ENCODE data around the gene ZNF385A. TPM values are rescaled to one million over a fixed set of nuclear protein-coding genes. Genes with fewer than 3 reads are reported as not detected.

The ZNF385A gene
- total and polyA plus RNA-seq, 4 donors, result 5.0 to 40.8 (median 22.6) TPM

DNA sequence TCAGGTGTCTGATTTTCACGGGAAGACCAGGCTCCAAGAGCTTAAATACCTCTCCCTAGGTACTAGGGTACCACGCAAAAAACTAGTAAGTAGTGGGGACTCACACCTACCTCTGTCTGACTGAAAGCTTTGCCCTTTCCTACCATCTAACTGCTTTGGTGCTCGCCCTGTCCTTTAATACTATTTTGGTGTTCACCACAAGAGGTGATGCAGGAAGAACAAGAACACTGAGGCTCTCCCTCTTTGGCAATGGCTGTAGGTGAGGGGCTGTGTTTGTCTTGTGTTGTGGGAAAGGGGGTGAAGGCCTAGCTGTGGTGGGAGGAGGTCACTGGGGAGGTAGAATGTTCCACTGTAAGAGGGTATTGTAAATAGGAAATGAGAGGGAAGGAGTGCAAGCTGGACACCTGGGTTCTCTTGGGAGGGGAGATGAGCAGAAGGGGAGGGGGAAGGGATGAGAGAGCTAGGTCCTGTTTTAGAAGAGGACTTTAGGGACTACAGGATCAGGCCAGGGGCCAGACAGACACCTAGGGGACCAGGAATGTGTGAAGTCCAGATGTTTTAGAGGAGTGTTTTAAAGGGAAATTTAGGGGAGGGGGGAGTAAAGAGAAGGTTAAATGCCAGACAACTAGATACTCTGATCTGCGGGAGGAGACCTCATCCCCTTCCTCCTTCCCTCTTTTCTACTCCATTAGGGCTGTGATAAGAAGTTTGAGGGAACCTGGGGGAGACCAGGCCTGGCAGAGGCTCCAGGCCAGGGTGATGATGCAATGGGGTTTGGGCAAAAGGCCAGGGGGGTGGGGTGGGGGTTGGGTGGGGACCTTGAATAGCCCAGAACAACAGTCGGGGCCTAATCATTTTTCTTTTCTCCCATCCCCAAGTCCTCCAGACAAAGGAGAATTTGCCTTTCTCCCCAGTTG, 32.4 kb upstream of the ZNF385A start:
- Histone ChIP-seq H3K27me3 (ENCODE audit: control insufficient read depth, insufficient read depth, low read length) (peaks cover 22% of the 10 kb centered on the region), H3K9me3 (ENCODE audit: control insufficient read depth, insufficient read depth, low read length) (no peaks in the 10 kb centered on the region), H3K36me3 (ENCODE audit: control insufficient read depth, insufficient read depth, low read length) (no peaks in the 10 kb centered on the region), H3K27ac (ENCODE audit: low read depth, low read length) (no peak overlapping the region), H3K4me3 (ENCODE audit: low read depth, low read length) (no peak overlapping the region), H3K4me1 (ENCODE audit: control insufficient read depth, insufficient read depth, low read length) (peaks cover 37% of the 10 kb centered on the region)
- no CpG with 5 or more reads among the region's 5 CpGs for WGBS (ENCODE audit: insufficient coverage)
- DNase-seq (ENCODE audit: low read depth in 4 of 6, low spot score in 6 of 6), result no peak

DNA sequence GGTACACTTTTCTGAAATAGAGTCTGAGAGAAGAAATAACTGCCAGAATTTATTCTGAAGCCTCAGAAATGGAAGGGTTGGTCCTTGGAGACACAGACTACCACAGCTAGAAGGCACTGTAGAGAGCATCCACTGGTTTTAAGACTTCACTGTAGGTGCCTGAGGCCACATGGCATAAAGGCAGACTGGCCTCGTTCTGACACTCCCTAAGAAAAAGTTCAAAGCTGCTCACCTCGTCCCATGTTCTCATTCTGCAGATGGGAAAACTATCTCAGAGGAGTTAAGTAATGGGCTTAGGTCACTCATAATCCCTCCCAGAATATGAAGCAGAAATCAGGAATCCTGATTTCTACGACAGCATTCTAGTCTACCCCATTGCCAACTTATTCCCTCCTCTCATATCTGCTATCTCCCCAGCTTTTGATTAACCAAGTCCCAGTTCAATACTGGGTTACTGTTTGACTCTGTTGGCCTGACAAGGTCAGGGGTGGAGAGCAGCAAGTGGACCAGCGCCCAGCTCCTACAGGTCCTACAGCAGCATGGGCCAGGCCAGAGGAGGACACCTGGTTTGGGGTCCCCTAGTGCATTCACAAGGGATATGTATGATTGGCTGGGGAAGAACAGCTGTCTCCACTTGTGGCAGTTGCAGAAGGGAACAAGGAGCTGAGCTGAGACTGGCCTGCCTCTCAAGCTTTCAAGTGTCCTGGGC, 30.8 kb upstream of the ZNF385A start:
- Histone ChIP-seq H3K9me3 (ENCODE audit: control insufficient read depth, insufficient read depth, low read length) (no peaks in the 10 kb centered on the region), H3K27me3 (ENCODE audit: control insufficient read depth, insufficient read depth, low read length) (peaks cover 22% of the 10 kb centered on the region), H3K36me3 (ENCODE audit: control insufficient read depth, insufficient read depth, low read length) (no peaks in the 10 kb centered on the region), H3K27ac (ENCODE audit: low read depth, low read length) (no peak overlapping the region), H3K4me3 (ENCODE audit: low read depth, low read length) (no peak overlapping the region), H3K4me1 (ENCODE audit: control insufficient read depth, insufficient read depth, low read length) (peaks cover 33% of the 10 kb centered on the region)
- 86% methylated on average over 4 of the region's 4 CpGs for WGBS (ENCODE audit: insufficient coverage)
- no peak for DNase-seq (ENCODE audit: low read depth in 4 of 6, low spot score in 6 of 6)

DNA sequence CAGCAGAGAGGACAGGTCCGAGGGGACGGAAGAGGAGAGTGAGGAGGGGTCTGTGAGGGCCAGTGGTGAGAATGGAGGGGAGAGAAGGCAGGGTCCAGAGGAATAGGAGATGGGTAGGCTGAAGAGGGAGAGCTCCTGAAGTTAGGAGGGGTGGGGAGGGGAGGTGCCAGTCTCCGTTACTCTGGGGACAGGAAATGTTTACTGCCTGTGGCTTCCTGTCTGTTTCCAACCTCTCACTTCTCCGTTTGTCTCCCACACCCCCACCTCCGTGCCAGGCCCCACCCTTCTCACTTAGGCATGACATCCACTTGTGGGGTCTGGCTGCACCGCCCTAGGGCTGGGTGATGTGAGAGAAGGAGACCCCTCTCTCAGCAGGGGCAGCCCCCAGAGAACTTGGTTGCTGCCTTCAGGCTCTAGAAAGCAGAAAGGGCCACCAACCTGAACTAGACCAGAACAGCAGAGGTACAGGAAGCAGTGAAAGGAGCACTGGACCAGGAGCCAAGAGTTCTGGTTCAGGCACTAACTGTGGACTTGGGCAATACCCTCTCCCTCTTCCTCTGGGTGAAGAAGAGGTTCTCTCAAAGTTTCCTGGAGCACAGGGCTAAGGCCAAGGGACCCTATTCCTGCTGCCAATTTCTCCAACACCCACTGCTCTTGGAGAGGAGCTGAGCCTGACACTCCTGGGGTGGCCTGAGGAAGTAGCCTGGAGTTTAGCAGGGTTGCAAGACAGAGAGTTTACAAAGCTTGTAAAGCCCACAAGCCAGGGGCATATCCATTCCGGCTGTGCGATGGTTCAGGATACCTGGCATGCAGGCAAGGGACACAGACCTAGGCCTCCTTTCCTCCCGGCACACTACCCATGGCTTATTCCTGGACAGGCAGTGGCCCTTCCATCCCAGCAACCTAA, 29.0 kb upstream of the ZNF385A start:
- no peak overlapping the region for H3K4me3 ChIP-seq (ENCODE audit: low read depth, low read length)
- H3K4me1 ChIP-seq (ENCODE audit: control insufficient read depth, insufficient read depth, low read length), result peaks cover 14% of the 10 kb centered on the region

DNA sequence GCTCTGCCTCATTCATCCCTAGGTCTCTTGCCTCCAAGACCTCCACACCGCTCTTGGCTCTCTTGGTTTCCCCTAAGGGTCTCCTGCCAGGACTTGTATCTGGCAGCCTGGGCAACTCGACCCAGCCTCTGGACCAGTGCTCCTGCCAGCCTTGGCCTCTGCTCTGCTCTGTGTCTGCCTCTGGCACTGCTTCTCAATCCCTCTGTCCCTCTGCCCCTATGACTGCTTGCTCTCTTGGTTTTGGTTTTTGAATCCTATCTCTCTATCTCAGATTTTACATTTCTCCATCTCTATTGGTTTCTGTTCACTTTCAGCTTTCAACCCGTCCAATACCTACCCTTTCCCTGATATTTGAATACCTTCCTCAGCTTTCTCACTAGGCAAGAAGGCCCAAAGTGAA, 28.3 kb upstream of the ZNF385A start:
- no peak overlapping the region for H3K4me3 ChIP-seq (ENCODE audit: low read depth, low read length)
- H3K4me1 ChIP-seq (ENCODE audit: control insufficient read depth, insufficient read depth, low read length), result peaks cover 7% of the 10 kb centered on the region
- no peaks in the 10 kb centered on the region for H3K36me3 ChIP-seq (ENCODE audit: control insufficient read depth, insufficient read depth, low read length)
- 69% methylated on average over 2 of the region's 3 CpGs for WGBS (ENCODE audit: insufficient coverage)
- no peak overlapping the region for H3K27ac ChIP-seq (ENCODE audit: low read depth, low read length)
- no peaks in the 10 kb centered on the region for H3K9me3 ChIP-seq (ENCODE audit: control insufficient read depth, insufficient read depth, low read length)
- DNase-seq (ENCODE audit: low read depth in 4 of 6, low spot score in 6 of 6), result no peak
- H3K27me3 ChIP-seq (ENCODE audit: control insufficient read depth, insufficient read depth, low read length), result peaks cover 1% of the 10 kb centered on the region

More for the DNA sequence above, 29.0 kb upstream of the ZNF385A start:
- Histone ChIP-seq H3K27me3 (ENCODE audit: control insufficient read depth, insufficient read depth, low read length) (peaks cover 9% of the 10 kb centered on the region), H3K27ac (ENCODE audit: low read depth, low read length) (no peak overlapping the region), H3K9me3 (ENCODE audit: control insufficient read depth, insufficient read depth, low read length) (no peaks in the 10 kb centered on the region), H3K36me3 (ENCODE audit: control insufficient read depth, insufficient read depth, low read length) (no peaks in the 10 kb centered on the region)
- no peak for DNase-seq (ENCODE audit: low read depth in 4 of 6, low spot score in 6 of 6)
- 91% methylated on average over 6 of the region's 9 CpGs for WGBS (ENCODE audit: insufficient coverage)

DNA sequence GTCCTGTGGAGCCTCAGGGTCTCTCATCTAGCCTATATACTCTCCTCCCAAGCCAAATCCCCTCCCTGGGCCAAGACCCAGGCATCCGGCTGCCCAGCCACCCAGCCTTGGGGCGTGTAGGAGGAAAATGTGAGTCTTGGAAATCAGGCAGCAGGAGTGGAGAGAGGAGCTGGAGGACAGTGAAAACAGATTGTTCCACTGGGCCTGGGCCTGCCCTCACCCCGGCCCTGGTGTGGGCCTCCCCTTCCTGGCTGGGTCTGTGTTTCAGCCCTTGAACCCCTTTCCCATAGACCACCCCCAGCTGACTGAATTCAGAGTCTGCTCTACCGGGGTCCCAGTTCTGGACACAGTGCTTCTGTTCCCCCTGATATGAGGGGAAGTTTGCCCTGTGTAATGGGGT, 27.8 kb upstream of the ZNF385A start:
- no peak for DNase-seq (ENCODE audit: low read depth in 4 of 6, low spot score in 6 of 6)
- no peak overlapping the region for H3K27ac ChIP-seq (ENCODE audit: low read depth, low read length)
- no peak overlapping the region for H3K4me3 ChIP-seq (ENCODE audit: low read depth, low read length)
- H3K9me3 ChIP-seq (ENCODE audit: control insufficient read depth, insufficient read depth, low read length), result no peaks in the 10 kb centered on the region
- H3K27me3 ChIP-seq (ENCODE audit: control insufficient read depth, insufficient read depth, low read length), result no peaks in the 10 kb centered on the region
- H3K36me3 ChIP-seq (ENCODE audit: control insufficient read depth, insufficient read depth, low read length), result no peaks in the 10 kb centered on the region
- 83% methylated on average over 1 of the region's 4 CpGs for WGBS (ENCODE audit: insufficient coverage)
- H3K4me1 ChIP-seq (ENCODE audit: control insufficient read depth, insufficient read depth, low read length), result peaks cover 5% of the 10 kb centered on the region

DNA sequence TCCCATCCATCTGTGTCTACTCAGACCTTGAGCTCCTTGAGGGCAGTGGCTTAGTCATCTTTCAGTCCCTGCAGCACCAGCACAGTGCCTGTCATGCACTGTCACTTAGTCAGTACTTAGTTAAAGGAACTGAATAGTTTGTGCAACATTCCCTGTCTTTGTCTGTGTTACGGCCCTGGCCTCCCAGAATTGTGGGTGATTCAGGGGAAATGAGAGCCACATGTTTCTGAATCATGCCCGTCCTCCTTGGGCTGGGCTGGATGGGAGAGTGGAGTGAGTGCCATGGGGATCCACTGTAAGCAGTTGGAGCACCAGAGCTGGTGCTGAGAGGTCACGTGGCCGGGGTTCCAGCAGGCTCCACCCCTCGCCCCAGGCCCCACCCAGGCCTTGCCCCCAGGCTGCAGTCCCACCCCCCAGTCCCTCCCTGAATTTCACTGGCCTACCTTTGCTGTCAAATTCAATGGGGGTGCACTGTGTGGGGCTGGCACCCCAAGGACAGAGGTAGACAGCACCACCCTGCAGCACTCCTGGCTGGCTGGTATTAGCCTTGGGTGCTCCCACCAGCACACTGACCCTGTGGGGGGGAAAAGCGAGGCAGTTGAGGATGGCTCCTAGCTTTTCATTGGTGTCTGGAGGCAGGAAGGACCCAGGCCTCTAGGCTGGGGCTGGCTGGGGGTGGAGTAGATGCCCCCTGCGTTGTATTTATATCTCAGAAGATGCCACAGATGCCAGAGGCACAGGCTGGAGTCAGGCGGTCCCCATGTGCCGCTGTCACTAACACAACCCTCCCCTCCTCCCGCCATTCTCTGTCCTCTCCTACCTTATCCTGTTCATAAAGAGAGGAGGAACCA, 27.1 kb upstream of the ZNF385A start:
- 69% methylated on average over 7 of the region's 10 CpGs for WGBS (ENCODE audit: insufficient coverage)
- no peak for DNase-seq (ENCODE audit: low read depth in 4 of 6, low spot score in 6 of 6)
- no peak overlapping the region for H3K4me3 ChIP-seq (ENCODE audit: low read depth, low read length)
- no peak overlapping the region for H3K27ac ChIP-seq (ENCODE audit: low read depth, low read length)
- H3K27me3 ChIP-seq (ENCODE audit: control insufficient read depth, insufficient read depth, low read length), result no peaks in the 10 kb centered on the region
- H3K36me3 ChIP-seq (ENCODE audit: control insufficient read depth, insufficient read depth, low read length), result no peaks in the 10 kb centered on the region
- H3K4me1 ChIP-seq (ENCODE audit: control insufficient read depth, insufficient read depth, low read length), result peaks cover 5% of the 10 kb centered on the region
- H3K9me3 ChIP-seq (ENCODE audit: control insufficient read depth, insufficient read depth, low read length), result no peaks in the 10 kb centered on the region

DNA sequence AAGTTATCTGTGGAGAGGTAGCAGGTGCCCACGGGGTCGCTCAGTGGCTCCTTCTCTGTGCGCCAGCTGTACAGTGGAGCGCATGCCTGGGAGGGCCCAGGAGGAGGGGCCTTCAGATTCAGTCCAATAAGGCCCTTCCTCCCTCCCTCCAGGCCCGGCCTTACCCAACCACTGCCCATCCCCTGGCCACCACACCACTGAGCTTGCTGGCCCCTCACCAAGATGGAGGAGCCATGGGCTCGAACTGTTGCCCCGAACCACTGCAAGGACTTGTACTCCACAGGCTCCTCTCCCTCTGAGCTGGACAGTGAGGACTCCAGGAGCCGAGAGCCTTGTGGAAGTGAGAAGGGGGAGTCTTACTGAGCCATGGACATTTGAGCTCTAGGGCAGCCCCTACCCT, 24.7 kb upstream of the ZNF385A start:
- no peaks in the 10 kb centered on the region for H3K27me3 ChIP-seq (ENCODE audit: control insufficient read depth, insufficient read depth, low read length)
- no peak for DNase-seq (ENCODE audit: low read depth in 4 of 6, low spot score in 6 of 6)
- H3K36me3 ChIP-seq (ENCODE audit: control insufficient read depth, insufficient read depth, low read length), result no peaks in the 10 kb centered on the region
- 93% methylated on average over 6 of the region's 8 CpGs for WGBS (ENCODE audit: insufficient coverage)
- peaks cover 5% of the 10 kb centered on the region for H3K4me1 ChIP-seq (ENCODE audit: control insufficient read depth, insufficient read depth, low read length)
- H3K27ac ChIP-seq (ENCODE audit: low read depth, low read length), result no peak overlapping the region
- no peak overlapping the region for H3K4me3 ChIP-seq (ENCODE audit: low read depth, low read length)
- no peaks in the 10 kb centered on the region for H3K9me3 ChIP-seq (ENCODE audit: control insufficient read depth, insufficient read depth, low read length)

DNA sequence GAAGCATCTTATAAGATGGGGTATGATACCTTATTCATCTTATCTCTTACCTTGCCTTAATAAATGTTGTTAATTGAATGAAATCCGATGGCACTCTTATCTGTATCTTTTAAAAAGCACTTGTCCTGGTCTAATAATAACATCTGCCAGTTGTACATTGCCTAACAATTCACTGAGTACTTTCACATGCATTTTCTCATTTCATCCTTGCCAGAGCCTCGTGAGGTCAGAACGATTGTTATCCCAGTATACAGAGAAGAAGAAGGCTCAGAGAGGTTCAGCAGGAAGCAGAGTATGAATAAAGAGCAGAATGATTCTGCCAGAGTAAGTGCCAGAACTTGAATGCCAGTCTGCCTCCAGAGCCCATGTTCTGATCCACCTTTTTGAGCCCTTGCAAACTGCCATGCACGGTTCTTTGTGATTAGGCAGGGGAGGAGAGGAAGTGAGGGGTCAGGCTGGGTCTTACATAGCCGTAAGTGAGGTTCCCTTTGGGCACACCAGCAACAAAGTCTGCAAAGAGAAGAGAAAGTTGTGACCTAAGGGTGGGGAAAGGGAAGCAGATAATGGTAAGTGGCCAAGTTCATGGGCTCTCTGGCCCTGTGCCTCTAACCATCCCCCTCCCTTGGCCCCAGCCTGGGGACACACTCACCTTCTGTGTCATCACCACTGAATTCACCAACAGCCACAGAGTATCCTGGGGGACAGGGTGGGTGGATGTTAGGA, 22.8 kb upstream of the ZNF385A start:
- 92% methylated on average over 4 of the region's 5 CpGs for WGBS (ENCODE audit: insufficient coverage)
- no peaks in the 10 kb centered on the region for H3K9me3 ChIP-seq (ENCODE audit: control insufficient read depth, insufficient read depth, low read length)
- no peak for DNase-seq (ENCODE audit: low read depth in 4 of 6, low spot score in 6 of 6)
- H3K27me3 ChIP-seq (ENCODE audit: control insufficient read depth, insufficient read depth, low read length), result no peaks in the 10 kb centered on the region
- H3K4me3 ChIP-seq (ENCODE audit: low read depth, low read length), result no peak overlapping the region
- no peaks in the 10 kb centered on the region for H3K4me1 ChIP-seq (ENCODE audit: control insufficient read depth, insufficient read depth, low read length)
- peaks cover 3% of the 10 kb centered on the region for H3K36me3 ChIP-seq (ENCODE audit: control insufficient read depth, insufficient read depth, low read length)
- no peak overlapping the region for H3K27ac ChIP-seq (ENCODE audit: low read depth, low read length)
